Mesenchymal stem cell (in vitro differentiated cells and primary cell): ENCODE data around the gene IGSF21.

ENCODE experiments used
- DNase-seq: peaks from one replicate; pipeline ENCODE4 v3.0.0-alpha.2; 2013
- H2AFZ ChIP-seq: one replicate; pipeline ENCODE4 v1.6.1; 2013; ENCODE audit warnings: low read depth, mild to moderate bottlenecking, control low read depth, inconsistent platforms, low read length, moderate library complexity
- H2AK5ac ChIP-seq: 2 replicates; pipeline ENCODE4 v1.6.1; 2013; ENCODE audit warnings: low read length, moderate library complexity, mild to moderate bottlenecking, inconsistent platforms; ENCODE audit not compliant: severe bottlenecking
- H2BK120ac ChIP-seq: one replicate; pipeline ENCODE4 v1.6.1; 2013; ENCODE audit warnings: low read depth, mild to moderate bottlenecking, inconsistent platforms, low read length, moderate library complexity
- H2BK12ac ChIP-seq, 2 experiments: one replicate each; pipeline ENCODE4 v1.6.1; 2013; ENCODE audit warnings: inconsistent platforms in 2 of 2, low read length in 2 of 2, mild to moderate bottlenecking in 2 of 2, moderate library complexity in 2 of 2, control low read depth in 1 of 2
- H2BK15ac ChIP-seq: one replicate; pipeline ENCODE4 v1.6.1; 2013; ENCODE audit warnings: mild to moderate bottlenecking, low read depth, inconsistent platforms; ENCODE audit not compliant: poor library complexity, severe bottlenecking
- H2BK5ac ChIP-seq: 2 replicates; pipeline ENCODE4 v1.6.1; 2013; ENCODE audit warnings: low read depth, mild to moderate bottlenecking, low read length, control low read depth, inconsistent platforms; ENCODE audit not compliant: poor library complexity, severe bottlenecking
- H3K14ac ChIP-seq, 2 experiments: one replicate each; pipeline ENCODE4 v1.6.1; 2013; ENCODE audit warnings: inconsistent platforms in 2 of 2, low read length in 2 of 2, control low read depth in 1 of 2, mild to moderate bottlenecking in 1 of 2, moderate library complexity in 1 of 2
- H3K18ac ChIP-seq, 2 experiments: one replicate each; pipeline ENCODE4 v1.6.1; 2013; ENCODE audit warnings: inconsistent platforms in 2 of 2, low read length in 2 of 2, control low read depth in 1 of 2, low read depth in 1 of 2, mild to moderate bottlenecking in 1 of 2
- H3K23ac ChIP-seq, 2 experiments: one replicate each; pipeline ENCODE4 v1.6.1; 2013; ENCODE audit warnings: inconsistent platforms in 2 of 2, low read length in 2 of 2, mild to moderate bottlenecking in 2 of 2, moderate library complexity in 2 of 2, control low read depth in 1 of 2
- H3K27ac ChIP-seq: 2 replicates; pipeline ENCODE4 v1.5.1; 2013; ENCODE audit warnings: mild to moderate bottlenecking, moderate library complexity, low read length, control low read depth, inconsistent platforms; ENCODE audit not compliant: poor library complexity, severe bottlenecking
- H3K27me3 ChIP-seq, 2 experiments: 2 replicates each; pipeline versions ENCODE4 v1.6.1 to v1.7.0; 2013; ENCODE audit warnings: low read length in 2 of 2, mild to moderate bottlenecking in 2 of 2, moderate library complexity in 2 of 2, control low read depth in 1 of 2, inconsistent platforms in 1 of 2; ENCODE audit not compliant: control insufficient read depth in 1 of 2, insufficient read depth in 1 of 2
- H3K36me3 ChIP-seq, 2 experiments: 2 replicates each; pipeline versions ENCODE4 v1.6.1 to v1.7.0; 2013; ENCODE audit warnings: low read length in 2 of 2, control low read depth in 1 of 2, inconsistent platforms in 1 of 2, low read depth in 1 of 2, mild to moderate bottlenecking in 1 of 2; ENCODE audit not compliant: insufficient read depth in 2 of 2, control insufficient read depth in 1 of 2
- H3K4ac ChIP-seq, 2 experiments: one replicate each; pipeline ENCODE4 v1.6.1; 2013; ENCODE audit warnings: inconsistent platforms in 2 of 2, low read length in 2 of 2, mild to moderate bottlenecking in 2 of 2, moderate library complexity in 2 of 2, control low read depth in 1 of 2, low read depth in 1 of 2
- H3K4me1 ChIP-seq: 2 replicates; pipeline ENCODE4 v1.6.1; 2013; ENCODE audit warnings: low read depth, low read length, control low read depth; ENCODE audit not compliant: control insufficient read depth, insufficient read depth
- H3K4me2 ChIP-seq: 2 replicates; pipeline ENCODE4 v1.6.1; 2013; ENCODE audit warnings: low read length, mild to moderate bottlenecking, inconsistent platforms; ENCODE audit not compliant: poor library complexity, severe bottlenecking
- H3K4me3 ChIP-seq, 2 experiments: 2 replicates each; pipeline versions ENCODE4 v1.5.1 to v1.7.0; 2013; ENCODE audit warnings: low read length in 2 of 2, mild to moderate bottlenecking in 2 of 2, control low read depth in 1 of 2, low read depth in 1 of 2; ENCODE audit not compliant: insufficient read depth in 1 of 2
- H3K79me1 ChIP-seq: replicated peaks from 2 replicates; pipeline ENCODE4 v1.6.1; 2013; ENCODE audit warnings: mild to moderate bottlenecking, control low read depth, low read length, inconsistent platforms; ENCODE audit not compliant: poor library complexity, severe bottlenecking
- H3K9ac ChIP-seq: 2 replicates; pipeline ENCODE4 v1.7.0; 2013; ENCODE audit warnings: mild to moderate bottlenecking, low read length, moderate library complexity
- H3K9me3 ChIP-seq: 2 replicates; pipeline ENCODE4 v1.7.0; 2013; ENCODE audit warnings: mild to moderate bottlenecking, low read length; ENCODE audit not compliant: control insufficient read depth
- H4K8ac ChIP-seq: one replicate; pipeline ENCODE4 v1.6.1; 2013; ENCODE audit warnings: inconsistent platforms, mild to moderate bottlenecking, low read length, moderate library complexity
- H4K91ac ChIP-seq: one replicate; pipeline ENCODE4 v1.6.1; 2013; ENCODE audit warnings: mild to moderate bottlenecking, low read length, inconsistent platforms
- WGBS: methylation state at CpG from one replicate; pipeline ENCODE4 v1.1.7; 2013; ENCODE audit warnings: mixed read lengths; 5-methylcytosine and 5-hydroxymethylcytosine counted together

IGSF21 gene

DNA sequence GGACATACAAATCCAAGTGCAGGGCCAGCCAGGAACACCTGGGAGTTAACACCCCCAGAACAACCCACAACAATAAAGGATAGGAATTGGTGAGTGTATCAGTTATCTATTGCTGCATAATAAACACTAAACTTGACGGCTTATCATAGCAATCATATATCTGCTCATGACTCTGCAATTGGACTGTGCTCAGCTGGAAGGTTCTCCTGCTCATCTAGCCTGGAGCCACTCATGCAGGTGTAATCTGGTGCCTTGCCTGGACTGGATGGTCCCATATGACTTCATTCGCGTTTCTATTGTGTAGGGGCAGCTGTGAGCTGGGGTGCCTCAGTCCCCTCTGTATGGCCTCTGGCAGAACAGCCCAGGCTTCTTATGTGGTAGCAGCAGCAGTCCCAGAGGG is 296.9 kb downstream of the IGSF21 start:
- WGBS: 53% methylated on average over 3 of the region's 3 CpGs
- H3K79me1 ChIP-seq: no peaks in the 10 kb centered on the region
- no peak overlapping the region for H4K91ac ChIP-seq
- H3K4me3 ChIP-seq: no peak overlapping the region
- H3K4me2 ChIP-seq: no peak overlapping the region
- H2BK5ac ChIP-seq: no peak overlapping the region
- no peak overlapping the region for H4K8ac ChIP-seq
- no peak overlapping the region for H2AFZ ChIP-seq
- no peak overlapping the region for H2BK120ac ChIP-seq
- no peak overlapping the region for H3K14ac ChIP-seq
- H3K4ac ChIP-seq: no peak overlapping the region
- no peak overlapping the region for H2AK5ac ChIP-seq
- no peak overlapping the region for H2BK12ac ChIP-seq
- no peaks in the 10 kb centered on the region for H3K9me3 ChIP-seq
- H2BK15ac ChIP-seq: no peak overlapping the region
- H3K27ac ChIP-seq: no peak overlapping the region
- H3K18ac ChIP-seq: no peak overlapping the region
- no peak overlapping the region for H3K23ac ChIP-seq
- no peak overlapping the region for H3K9ac ChIP-seq
- peaks cover 6 to 24% of the 10 kb centered on the region in 2 experiments for H3K27me3 ChIP-seq
- no peaks in the 10 kb centered on the region for H3K36me3 ChIP-seq
- no peak for DNase-seq
- no peaks in the 10 kb centered on the region for H3K4me1 ChIP-seq

DNA sequence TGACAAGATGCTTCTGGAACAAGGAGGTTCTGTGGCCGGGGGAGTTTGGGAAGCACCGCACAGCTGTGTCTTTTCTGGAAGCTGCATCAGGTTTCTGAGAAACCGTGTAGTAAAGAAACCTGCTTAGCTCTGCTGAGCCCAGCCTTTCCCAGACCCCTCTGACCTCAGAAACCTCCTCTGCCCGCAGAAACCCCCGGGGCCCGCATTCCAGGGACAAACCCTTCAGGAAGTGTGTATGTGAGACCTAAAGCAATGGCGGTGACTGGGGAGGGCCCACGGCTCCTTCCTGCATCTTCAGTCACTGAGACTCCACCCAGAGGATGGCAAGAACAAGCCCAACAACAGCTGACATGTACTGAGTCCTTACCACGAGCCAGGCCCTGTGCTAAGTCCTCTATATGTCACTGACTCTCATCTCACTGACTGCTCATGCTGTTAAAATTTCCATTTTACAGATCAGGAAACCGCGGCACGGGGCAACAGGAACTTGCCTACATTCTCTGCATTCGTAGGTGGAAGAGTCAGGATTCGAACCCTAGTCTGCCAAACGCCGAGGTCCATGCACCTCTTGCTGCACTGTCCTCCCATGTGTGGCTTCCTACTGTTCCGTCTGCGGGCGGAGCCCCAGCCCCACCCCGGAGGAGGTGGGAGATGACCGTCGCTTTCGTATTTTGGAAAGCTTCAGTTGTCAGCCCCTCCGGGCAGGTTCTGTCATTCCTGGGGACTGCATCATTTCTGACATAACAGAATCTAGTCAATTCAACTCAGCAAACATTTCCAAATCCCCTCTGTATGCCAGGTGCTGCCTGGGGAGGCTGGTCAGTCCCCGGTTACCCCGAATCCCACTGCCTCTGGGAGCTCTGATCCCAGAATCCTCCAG is 299.8 kb downstream of the IGSF21 start:
- H2BK12ac ChIP-seq: no peak overlapping the region

DNA sequence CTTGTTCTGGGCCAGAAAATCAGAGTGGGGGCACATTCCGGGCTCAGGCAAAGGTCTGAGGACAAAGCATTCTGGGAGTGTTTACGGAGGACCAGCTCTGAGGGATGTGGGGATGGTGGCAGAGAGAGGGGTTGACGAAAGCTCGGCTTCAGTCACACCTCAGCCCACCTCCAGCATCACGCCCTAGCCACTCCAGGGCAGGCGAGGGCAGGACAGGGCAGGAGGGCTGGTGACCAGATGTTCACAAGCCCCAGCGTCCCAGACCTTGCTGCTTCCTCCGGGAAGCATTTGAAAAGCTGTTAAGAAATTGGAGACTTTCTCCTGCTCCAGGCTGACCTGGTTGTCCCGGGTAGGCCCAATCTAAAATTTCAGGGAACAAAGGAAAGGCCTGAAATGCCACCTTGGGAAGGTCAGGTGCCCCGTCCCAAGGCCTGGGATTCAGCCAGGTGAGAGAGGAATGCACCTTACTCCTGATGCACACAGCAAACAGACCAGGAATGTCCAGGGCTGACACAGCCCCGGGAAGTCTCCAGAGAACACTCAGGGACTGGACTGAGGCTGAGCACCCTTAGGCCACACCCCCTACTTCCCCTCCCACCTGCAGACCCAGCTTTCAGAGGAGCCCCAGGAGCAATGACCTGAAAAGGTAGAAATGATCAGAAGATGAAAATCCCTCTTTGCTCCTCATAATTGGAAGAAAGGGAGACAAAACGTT is 301.2 kb downstream of the IGSF21 start:
- Histone ChIP-seq H3K27me3 (peaks cover 0 to 20% of the 10 kb centered on the region in 2 experiments), H3K18ac (no peak overlapping the region), H3K14ac (no peak overlapping the region), H2BK120ac (no peak overlapping the region), H3K36me3 (no peaks in the 10 kb centered on the region), H3K23ac (no peak overlapping the region), H3K9me3 (peaks cover 19% of the 10 kb centered on the region), H3K27ac (no peak overlapping the region), H2AK5ac (no peak overlapping the region), H3K4me3 (no peak overlapping the region), H3K4me1 (no peaks in the 10 kb centered on the region), H4K91ac (no peak overlapping the region), H2BK5ac (no peak overlapping the region), H2BK15ac (no peak overlapping the region), H3K4me2 (no peak overlapping the region), H4K8ac (no peak overlapping the region), H2AFZ (no peak overlapping the region), H2BK12ac (no peak overlapping the region), H3K9ac (no peak overlapping the region), H3K4ac (no peak overlapping the region), H3K79me1 (no peaks in the 10 kb centered on the region)
- WGBS: 64% methylated on average over 11 of the region's 12 CpGs
- DNase-seq: no peak

More for the DNA sequence above, 299.8 kb downstream of the IGSF21 start:
- no peaks in the 10 kb centered on the region for H3K79me1 ChIP-seq
- H3K9me3 ChIP-seq: peaks cover 13% of the 10 kb centered on the region
- no peak overlapping the region for H2AK5ac ChIP-seq
- no peak overlapping the region for H3K14ac ChIP-seq
- H4K8ac ChIP-seq: no peak overlapping the region
- H3K18ac ChIP-seq: no peak overlapping the region
- H2BK5ac ChIP-seq: no peak overlapping the region
- WGBS: 78% methylated on average over 25 of the region's 26 CpGs
- H3K4me2 ChIP-seq: no peak overlapping the region
- H3K4me3 ChIP-seq: no peak overlapping the region
- no peak overlapping the region for H3K23ac ChIP-seq
- H3K9ac ChIP-seq: no peak overlapping the region
- H3K4me1 ChIP-seq: no peaks in the 10 kb centered on the region
- H3K4ac ChIP-seq: no peak overlapping the region
- no peak overlapping the region for H3K27ac ChIP-seq
- no peak overlapping the region for H2AFZ ChIP-seq
- no peaks in the 10 kb centered on the region for H3K36me3 ChIP-seq
- peaks cover 6 to 20% of the 10 kb centered on the region in 2 experiments for H3K27me3 ChIP-seq
- DNase-seq: no peak
- no peak overlapping the region for H4K91ac ChIP-seq
- H2BK120ac ChIP-seq: no peak overlapping the region
- no peak overlapping the region for H2BK15ac ChIP-seq

DNA sequence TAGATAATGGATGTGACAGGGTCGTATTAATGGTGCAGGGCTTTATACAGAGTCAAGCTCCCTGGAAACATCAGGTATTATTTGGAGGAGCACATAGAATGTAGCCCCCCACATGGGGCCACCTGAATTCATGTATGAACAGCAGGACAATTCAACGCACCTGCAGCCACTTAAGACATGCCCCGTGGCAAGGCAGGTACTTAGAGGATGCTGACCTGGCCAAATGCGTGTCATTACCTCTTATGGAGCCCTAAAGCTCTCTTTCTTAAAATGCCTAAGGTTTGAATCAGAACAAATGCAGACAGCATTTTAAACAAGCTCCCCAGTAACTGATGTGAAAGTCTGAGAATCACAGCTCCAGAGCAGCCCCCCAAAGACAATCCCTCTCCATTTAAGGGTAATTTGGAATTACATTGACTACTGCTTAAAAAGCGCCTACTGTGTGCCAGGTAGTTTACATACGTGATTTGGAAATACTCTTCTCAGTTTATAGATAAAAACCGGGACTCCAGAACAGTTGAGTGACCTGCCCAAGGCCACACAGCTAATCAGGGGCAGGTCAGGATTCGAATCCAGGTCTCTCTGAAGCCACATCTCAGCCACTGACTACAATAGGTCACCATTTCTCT is 302.1 kb downstream of the IGSF21 start:
- peaks cover 0 to 17% of the 10 kb centered on the region in 2 experiments for H3K27me3 ChIP-seq
- no peaks in the 10 kb centered on the region for H3K4me1 ChIP-seq
- H3K18ac ChIP-seq: no peak overlapping the region
- DNase-seq: no peak
- peaks cover 19% of the 10 kb centered on the region for H3K9me3 ChIP-seq
- no peak overlapping the region for H3K9ac ChIP-seq
- no peaks in the 10 kb centered on the region for H3K36me3 ChIP-seq
- H4K91ac ChIP-seq: no peak overlapping the region
- H3K4me3 ChIP-seq: no peak overlapping the region
- H3K4me2 ChIP-seq: no peak overlapping the region
- no peak overlapping the region for H2BK15ac ChIP-seq
- H3K14ac ChIP-seq: no peak overlapping the region
- H2AFZ ChIP-seq: no peak overlapping the region
- no peak overlapping the region for H4K8ac ChIP-seq
- no peak overlapping the region for H2BK5ac ChIP-seq
- no peak overlapping the region for H3K27ac ChIP-seq
- H2AK5ac ChIP-seq: no peak overlapping the region
- H3K79me1 ChIP-seq: no peaks in the 10 kb centered on the region
- H3K4ac ChIP-seq: no peak overlapping the region
- no peak overlapping the region for H2BK120ac ChIP-seq
- 76% methylated on average over 8 of the region's 8 CpGs for WGBS
- no peak overlapping the region for H3K23ac ChIP-seq
- H2BK12ac ChIP-seq: no peak overlapping the region
